A549 (cell line): Measurements from ENCODE around the gene LRP5. TPM values are rescaled to one million over a fixed set of nuclear protein-coding genes. Genes with fewer than 3 reads are reported as not detected.

Experiments used
- ATAC-seq, 2 experiments: fragments of 200-7000 bp in 1 of 2; fragments of >200 bp in 1 of 2; cut with Nextera tagmentation in 1 of 2; cut with Tn5 transposase in 1 of 2; 3 replicates each; pipeline versions ENCODE4 v1.8.0 to v1.9.1; 2018 to 2020; ENCODE audit warnings: mild to moderate bottlenecking in 1 of 2, moderate library complexity in 1 of 2
- CTCF ChIA-PET: fragments of 300-600 bp; sonication (Branson Sonifier 250); formaldehyde crosslinking; extraction: SDS; loops from one replicate; lab custom pipeline; 2021; ENCODE audit warnings: antibody characterized with exemption, inconsistent platforms; lab: Yijun Ruan, JAX
- POLR2A ChIA-PET: fragments of 350-600 bp; formaldehyde crosslinking; extraction: SDS; loops from one replicate; lab custom pipeline; 2021; ENCODE audit warnings: antibody characterized with exemption, inconsistent platforms; lab: Yijun Ruan, JAX
- DNase-seq, 2 experiments: peaks; one replicate each; pipeline versions ENCODE4 v3.0.0 to v3.0.0-alpha.2; 2011 to 2016; ENCODE audit warnings: low read depth in 1 of 2, low spot score in 1 of 2
- FAIRE-seq: peaks from 2 replicates; lab custom pipeline; 2011; peaks lifted over from hg19 to GRCh38; lab: Jason Lieb, UNC
- H3K27ac ChIP-seq, 2 experiments: fragments of >200 bp; sonication (Bioruptor Twin); formaldehyde crosslinking; 3 replicates each; pipeline ENCODE4 v1.5.1; 2016 to 2017
- H3K4me1 ChIP-seq: fragments of >200 bp; sonication (Bioruptor Twin); formaldehyde crosslinking; 3 replicates; pipeline ENCODE4 v1.6.1; 2016
- H3K4me2 ChIP-seq: fragments of >200 bp; sonication (Bioruptor Twin); formaldehyde crosslinking; 3 replicates; pipeline ENCODE4 v1.6.1; 2016
- H3K4me3 ChIP-seq: fragments of >200 bp; sonication (Bioruptor Twin); formaldehyde crosslinking; 3 replicates; pipeline ENCODE4 v1.5.1; 2016
- H3K9me3 ChIP-seq: fragments of >200 bp; sonication (Bioruptor Twin); formaldehyde crosslinking; 3 replicates; pipeline ENCODE4 v1.6.1; 2016
- CBX2 ChIP-seq: fragments of 200-600 bp; sonication (generic); IDR thresholded peaks from 2 replicates; pipeline ENCODE4 v1.6.1; 2016; ENCODE audit warnings: low read depth, mild to moderate bottlenecking, borderline replicate concordance
- CBX8 ChIP-seq: fragments of 200-600 bp; sonication (generic); IDR thresholded peaks from 2 replicates; pipeline ENCODE4 v1.6.1; 2016
- CEBPB ChIP-seq, 2 experiments: fragments of >200 bp in 1 of 2; sonication (Bioruptor Twin) in 1 of 2; formaldehyde crosslinking in 1 of 2; IDR thresholded peaks; 2 replicates each; pipeline ENCODE4 v1.6.1; 2012 to 2016
- EHMT2 ChIP-seq: fragments of 200-600 bp; sonication (generic); IDR thresholded peaks from 2 replicates; pipeline ENCODE4 v1.6.1; 2016; ENCODE audit warnings: antibody characterized with exemption, low read depth, mild to moderate bottlenecking, moderate library complexity
- ESRRA ChIP-seq: fragments of 150-350 bp; IDR thresholded peaks from 2 replicates; pipeline ENCODE4 v1.6.1; 2014; ENCODE audit warnings: mild to moderate bottlenecking, low read length, borderline replicate concordance
- FOSB ChIP-seq: fragments of 250-450 bp; sonication (Bioruptor Pico); IDR thresholded peaks from 2 replicates; pipeline ENCODE4 v1.5.0; 2020; ENCODE audit warnings: mild to moderate bottlenecking, moderate library complexity
- FOSL2 ChIP-seq, 2 experiments: fragments of 450-650 bp in 1 of 2; fragments of >200 bp in 1 of 2; sonication (Bioruptor Twin) in 1 of 2; formaldehyde crosslinking; IDR thresholded peaks; 2 replicates each; pipeline versions ENCODE4 v1.5.0 to v1.6.1; 2016 to 2020; ENCODE audit warnings: mild to moderate bottlenecking in 1 of 2, moderate library complexity in 1 of 2
- HEYL ChIP-seq: fragments of 250-450 bp; sonication (Bioruptor Pico); IDR thresholded peaks from 2 replicates; pipeline ENCODE4 v1.8.0; 2021; ENCODE audit warnings: mild to moderate bottlenecking, moderate library complexity
- HOXB13 ChIP-seq: fragments of 250-450 bp; sonication (Bioruptor Pico); IDR thresholded peaks from 2 replicates; pipeline ENCODE4 v1.5.0; 2020; ENCODE audit warnings: low read depth, mild to moderate bottlenecking, moderate library complexity
- KDM5A ChIP-seq: fragments of 200-600 bp; sonication (generic); IDR thresholded peaks from 2 replicates; pipeline ENCODE4 v1.6.1; 2016; ENCODE audit warnings: antibody characterized with exemption, mild to moderate bottlenecking
- MYC ChIP-seq: IDR thresholded peaks from 2 replicates; pipeline ENCODE4 v1.6.1; 2012; ENCODE audit warnings: mild to moderate bottlenecking, inconsistent platforms, low read length, improper control_type of control experiment, borderline replicate concordance
- PBX3 ChIP-seq: IDR thresholded peaks from 2 replicates; pipeline ENCODE4 v1.6.1; 2012
- POLR2AphosphoS2 ChIP-seq: conservative IDR thresholded peaks from 2 replicates; pipeline ENCODE4 v1.6.1; 2012; ENCODE audit warnings: low read length, improper control_type of control experiment, inconsistent platforms
- RAD21 ChIP-seq, 2 experiments: fragments of >200 bp in 1 of 2; sonication (Bioruptor Twin) in 1 of 2; formaldehyde crosslinking in 1 of 2; IDR thresholded peaks in 1 of 2; conservative IDR thresholded peaks in 1 of 2; 2 replicates in 1 of 2; 3 replicates in 1 of 2; pipeline ENCODE4 v1.6.1; 2012 to 2018; ENCODE audit warnings: inconsistent platforms in 1 of 2
- RCOR1 ChIP-seq: fragments of 150-350 bp; IDR thresholded peaks from 2 replicates; pipeline ENCODE4 v1.6.1; 2014; ENCODE audit warnings: antibody characterized with exemption, low read length, low read depth
- SMC3 ChIP-seq: fragments of >200 bp; sonication (Bioruptor Twin); formaldehyde crosslinking; IDR thresholded peaks from 3 replicates; pipeline ENCODE4 v1.6.1; 2018; ENCODE audit warnings: inconsistent platforms
- SREBF2 ChIP-seq: fragments of 450-650 bp; IDR thresholded peaks from 2 replicates; pipeline ENCODE4 v1.6.1; 2014; ENCODE audit warnings: mild to moderate bottlenecking, moderate library complexity
- TFCP2L1 ChIP-seq: fragments of 250-450 bp; sonication (Bioruptor Pico); IDR thresholded peaks from 2 replicates; pipeline ENCODE4 v1.5.0; 2021; ENCODE audit warnings: mild to moderate bottlenecking
- TP53 ChIP-seq: fragments of 250-450 bp; sonication (Bioruptor Pico); IDR thresholded peaks from 2 replicates; pipeline ENCODE4 v1.5.0; 2021; ENCODE audit warnings: mild to moderate bottlenecking, moderate library complexity
- ZFP36 ChIP-seq: fragments of 450-650 bp; IDR thresholded peaks from 2 replicates; pipeline ENCODE4 v1.6.1; 2014; ENCODE audit warnings: borderline replicate concordance; ENCODE audit not compliant: partially characterized antibody
- ZNF302 ChIP-seq: fragments of 250-450 bp; sonication (Bioruptor Pico); IDR thresholded peaks from 2 replicates; pipeline ENCODE4 v1.9.0; 2021; ENCODE audit warnings: inconsistent platforms, mild to moderate bottlenecking, moderate library complexity
- WGBS: methylation state at CpG from one replicate; pipeline ENCODE4 v1.1.6; 2017; ENCODE audit errors: missing lambda C conversion rate; 5-methylcytosine and 5-hydroxymethylcytosine counted together
- polyA plus RNA-seq, 4 experiments: library from polyadenylated mRNA; depleted of rRNA in 3 of 4; stranded (reverse); fragments of >200 nt; fragmentation: RNase III in 1 of 4; extraction: RNeasy Plus Mini Kit Qiagen cat#74134 plus additional on column Dnase treatment in 1 of 4; gene quantifications; 2 replicates in 3 of 4; 3 replicates in 1 of 4; pipeline ENCODE4 v1.2.3, GENCODE V29; 2011 to 2017
- TF ChIP-seq, protein P1 (sequence below): fragments of >200 bp; sonication (Bioruptor Twin); formaldehyde crosslinking; IDR thresholded peaks from 3 replicates; pipeline ENCODE4 v1.5.1; 2016
- TF ChIP-seq, protein P2 (sequence below): fragments of 250-450 bp; sonication (Bioruptor Pico); IDR thresholded peaks from 2 replicates; pipeline ENCODE4 v1.5.0; 2021; ENCODE audit warnings: mild to moderate bottlenecking, moderate library complexity, borderline replicate concordance

LRP5 gene
- polyA plus RNA-seq, 2 of the 4 experiments (the other 2 are of a cell fraction): 10.9 to 32.3 TPM

DNA sequence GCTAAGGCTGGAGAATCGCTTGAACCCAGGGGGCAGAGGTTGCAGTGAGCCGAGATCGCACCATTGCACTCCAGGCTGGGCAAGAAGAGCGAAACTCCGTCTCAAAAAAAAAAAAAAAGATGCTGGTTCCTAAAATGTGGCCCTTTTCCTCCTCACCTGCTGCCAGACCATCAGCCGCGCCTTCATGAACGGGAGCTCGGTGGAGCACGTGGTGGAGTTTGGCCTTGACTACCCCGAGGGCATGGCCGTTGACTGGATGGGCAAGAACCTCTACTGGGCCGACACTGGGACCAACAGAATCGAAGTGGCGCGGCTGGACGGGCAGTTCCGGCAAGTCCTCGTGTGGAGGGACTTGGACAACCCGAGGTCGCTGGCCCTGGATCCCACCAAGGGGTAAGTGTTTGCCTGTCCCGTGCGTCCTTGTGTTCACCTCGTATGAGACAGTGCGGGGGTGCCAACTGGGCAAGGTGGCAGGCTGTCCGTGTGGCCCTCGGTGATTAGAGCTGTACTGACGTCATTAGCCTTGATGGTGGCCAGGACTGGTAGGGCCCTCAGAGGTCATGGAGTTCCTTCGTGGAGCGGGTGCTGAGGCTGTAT lies 97.5 kb downstream of the LRP5 start:
- ATAC-seq: no peak
- Histone ChIP-seq H3K4me1 (peaks cover 4% of the 10 kb centered on the region; the same call in 1 of the 3 replicates), H3K4me3 (no peak overlapping the region), H3K9me3 (no peaks in the 10 kb centered on the region), H3K27ac (no peak overlapping the region), H3K4me2 (no peak overlapping the region)
- ChIA-PET CTCF (interaction anchor here (0.7 to 3.6 kb wide), 2 partner anchors 26 to 255 kb away, joined by 4 to 15 read pairs; no protein-coding TSS in a partner anchor), POLR2A (no interaction called here)
- FAIRE-seq: no peak
- WGBS: 86% methylated on average over 30 of the region's 30 CpGs
- no peak for DNase-seq
- TF ChIP-seq HEYL: no peak
- TF ChIP-seq KDM5A: no peak
- TF ChIP-seq, protein P1, sequence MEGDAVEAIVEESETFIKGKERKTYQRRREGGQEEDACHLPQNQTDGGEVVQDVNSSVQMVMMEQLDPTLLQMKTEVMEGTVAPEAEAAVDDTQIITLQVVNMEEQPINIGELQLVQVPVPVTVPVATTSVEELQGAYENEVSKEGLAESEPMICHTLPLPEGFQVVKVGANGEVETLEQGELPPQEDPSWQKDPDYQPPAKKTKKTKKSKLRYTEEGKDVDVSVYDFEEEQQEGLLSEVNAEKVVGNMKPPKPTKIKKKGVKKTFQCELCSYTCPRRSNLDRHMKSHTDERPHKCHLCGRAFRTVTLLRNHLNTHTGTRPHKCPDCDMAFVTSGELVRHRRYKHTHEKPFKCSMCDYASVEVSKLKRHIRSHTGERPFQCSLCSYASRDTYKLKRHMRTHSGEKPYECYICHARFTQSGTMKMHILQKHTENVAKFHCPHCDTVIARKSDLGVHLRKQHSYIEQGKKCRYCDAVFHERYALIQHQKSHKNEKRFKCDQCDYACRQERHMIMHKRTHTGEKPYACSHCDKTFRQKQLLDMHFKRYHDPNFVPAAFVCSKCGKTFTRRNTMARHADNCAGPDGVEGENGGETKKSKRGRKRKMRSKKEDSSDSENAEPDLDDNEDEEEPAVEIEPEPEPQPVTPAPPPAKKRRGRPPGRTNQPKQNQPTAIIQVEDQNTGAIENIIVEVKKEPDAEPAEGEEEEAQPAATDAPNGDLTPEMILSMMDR: no peak
- TF ChIP-seq RCOR1: no peak
- TF ChIP-seq CBX2: no peak
- TF ChIP-seq TFCP2L1 (CRISPR knock-in tag): no peak
- TF ChIP-seq, protein P2, sequence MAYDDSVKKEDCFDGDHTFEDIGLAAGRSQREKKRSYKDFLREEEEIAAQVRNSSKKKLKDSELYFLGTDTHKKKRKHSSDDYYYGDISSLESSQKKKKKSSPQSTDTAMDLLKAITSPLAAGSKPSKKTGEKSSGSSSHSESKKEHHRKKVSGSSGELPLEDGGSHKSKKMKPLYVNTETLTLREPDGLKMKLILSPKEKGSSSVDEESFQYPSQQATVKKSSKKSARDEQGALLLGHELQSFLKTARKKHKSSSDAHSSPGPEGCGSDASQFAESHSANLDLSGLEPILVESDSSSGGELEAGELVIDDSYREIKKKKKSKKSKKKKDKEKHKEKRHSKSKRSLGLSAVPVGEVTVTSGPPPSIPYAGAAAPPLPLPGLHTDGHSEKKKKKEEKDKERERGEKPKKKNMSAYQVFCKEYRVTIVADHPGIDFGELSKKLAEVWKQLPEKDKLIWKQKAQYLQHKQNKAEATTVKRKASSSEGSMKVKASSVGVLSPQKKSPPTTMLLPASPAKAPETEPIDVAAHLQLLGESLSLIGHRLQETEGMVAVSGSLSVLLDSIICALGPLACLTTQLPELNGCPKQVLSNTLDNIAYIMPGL (CRISPR knock-in tag): no peak
- TF ChIP-seq HOXB13 (CRISPR knock-in tag): no peak

- Histone ChIP-seq H3K27ac (no peak overlapping the region), H3K4me3 (no peak overlapping the region), H3K4me1 (peaks cover 3% of the 10 kb centered on the region; the same call in 1 of the 3 replicates)
- FAIRE-seq: no peak
- TF ChIP-seq SREBF2: no peak
- TF ChIP-seq, all 56 proteins: peak for 0
- ChIA-PET CTCF (interaction anchor here (1.1 to 3.6 kb wide), 3 partner anchors 13 to 113 kb away, joined by 3 to 15 read pairs (median 6); no protein-coding TSS in a partner anchor), POLR2A (no interaction called here)
- ATAC-seq (no peak), DNase-seq (no peak)
- Histone ChIP-seq H3K4me2 (no peak overlapping the region), H3K9me3 (no peaks in the 10 kb centered on the region)
- WGBS: 84% methylated on average over 16 of the region's 17 CpGs
Observed at GRCh38 chr11:68411501-68411991, 99.2 kb downstream of the LRP5 start.

DNA sequence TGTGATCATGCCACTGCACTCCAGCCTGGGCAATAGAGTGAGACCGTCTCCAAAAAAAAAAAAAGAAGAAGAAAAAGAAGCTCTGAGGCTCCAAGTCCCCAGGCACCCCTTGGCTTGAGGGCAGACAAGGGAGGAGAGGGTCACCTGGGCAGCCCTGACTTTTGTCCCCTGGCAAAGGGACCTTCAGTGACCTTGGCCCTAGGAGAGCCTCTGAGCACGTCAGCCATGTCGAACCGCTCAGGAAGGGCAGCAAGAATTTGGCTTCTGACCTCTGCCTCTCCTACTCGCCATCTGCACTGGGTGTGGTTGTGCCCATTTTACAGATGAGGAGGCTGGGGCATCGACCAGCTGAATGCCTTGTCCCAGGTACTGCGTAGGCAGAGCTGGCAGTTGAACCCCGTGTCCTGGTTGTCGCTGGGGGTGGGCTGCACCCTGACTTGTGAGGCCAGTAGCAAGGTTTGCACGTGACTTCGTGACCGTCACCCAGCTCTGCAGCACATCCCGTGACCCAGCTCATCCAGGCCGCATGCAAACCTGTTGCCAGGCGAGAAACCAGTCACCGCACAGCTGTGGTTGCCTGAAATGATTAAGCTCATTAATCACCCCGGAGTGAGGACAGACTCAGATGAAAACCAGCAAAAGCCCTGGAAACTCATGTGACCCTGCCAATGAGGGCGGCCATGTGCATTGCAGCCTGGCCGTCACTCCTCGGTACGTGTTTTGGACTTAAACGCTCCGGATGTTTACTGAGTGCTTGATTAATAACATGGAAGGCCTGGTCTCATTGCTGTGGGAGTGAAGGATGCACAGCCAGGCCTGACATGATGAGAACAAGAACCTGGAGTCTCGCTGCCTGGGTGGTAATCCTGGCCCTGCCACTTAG lies 100.4 kb downstream of the LRP5 start:
- WGBS: 94% methylated on average over 24 of the region's 24 CpGs
- FAIRE-seq: no peak
- no peak for TF ChIP-seq CBX2
- TF ChIP-seq, protein P2 (CRISPR knock-in tag): no peak
- TF ChIP-seq TP53: no peak
- no peak for TF ChIP-seq SMC3
- TF ChIP-seq PBX3: no peak
- TF ChIP-seq KDM5A: no peak
- no peak for TF ChIP-seq ESRRA
- TF ChIP-seq CBX8: no peak
- TF ChIP-seq RAD21 (conservative IDR thresholded peaks at IDR 0.05 in 1 of 2, IDR thresholded peaks at IDR 0.05 in 1 of 2): no peak
- no peak for TF ChIP-seq FOSB (CRISPR knock-in tag)
- no peak for TF ChIP-seq ZFP36
- TF ChIP-seq HOXB13 (CRISPR knock-in tag): no peak
- no peak for TF ChIP-seq CEBPB (IDR thresholded peaks at IDR 0.05)
- TF ChIP-seq FOSL2 (IDR thresholded peaks at IDR 0.05): no peak
- TF ChIP-seq FOSL2 (CRISPR knock-in tag; IDR thresholded peaks at IDR 0.05): no peak
- TF ChIP-seq POLR2AphosphoS2: no peak
- TF ChIP-seq MYC: no peak
- no peak for TF ChIP-seq EHMT2
- no peak for TF ChIP-seq ZNF302 (CRISPR knock-in tag)

More for the DNA sequence above, 100.4 kb downstream of the LRP5 start:
- H3K27ac ChIP-seq: no peak overlapping the region
- H3K9me3 ChIP-seq: no peaks in the 10 kb centered on the region
- CTCF ChIA-PET: interaction anchor here (0.9 to 3.6 kb wide), 4 partner anchors 11 to 161 kb away, joined by 3 to 15 read pairs (median 6); no protein-coding TSS in a partner anchor
- no peak overlapping the region for H3K4me3 ChIP-seq
- DNase-seq (no peak), ATAC-seq (no peak)
- no peak overlapping the region for H3K4me2 ChIP-seq
- POLR2A ChIA-PET: no interaction called here
- no peaks in the 10 kb centered on the region for H3K4me1 ChIP-seq
